Coronary artery (tissue), 2 donors: ENCODE results near the gene KIF26B.

Experiments used
- DNase-seq: peaks from one replicate; pipeline ENCODE4 v3.0.0-alpha.2; 2017; ENCODE audit warnings: low spot score
- H3K27ac ChIP-seq, 2 donors: fragments of 200-600 bp; sonication (generic); one replicate each; pipeline ENCODE4 v1.5.1; 2016 to 2019
- H3K4me3 ChIP-seq: fragments of 200-600 bp; sonication (generic); 2 replicates; pipeline ENCODE4 v1.5.1; 2016; ENCODE audit warnings: mild to moderate bottlenecking, moderate library complexity
- CTCF ChIP-seq: fragments of 200-600 bp; sonication (generic); IDR thresholded peaks from one replicate; pipeline ENCODE4 v1.5.1; 2019; ENCODE audit warnings: antibody characterized with exemption

The KIF26B gene

GRCh38 chr1:245432228-245432875 lies 277.6 kb downstream of the KIF26B start:
- TF ChIP-seq CTCF = no peak
- DNase-seq = no peak
- H3K27ac ChIP-seq = no peak overlapping the region
- no peak overlapping the region for H3K4me3 ChIP-seq

- H3K4me3 ChIP-seq = no peak overlapping the region
- TF ChIP-seq CTCF = no peak
- H3K27ac ChIP-seq = no peak overlapping the region
- DNase-seq = no peak
These were observed 278.8 kb downstream of the KIF26B start for GRCh38 chr1:245433561-245433960.

- Histone ChIP-seq H3K4me3 (no peak overlapping the region), H3K27ac (no peak overlapping the region)
- TF ChIP-seq CTCF = no peak
- DNase-seq = no peak
These were observed 279.5 kb downstream of the KIF26B start for GRCh38 chr1:245434280-245434679.

- no peak for DNase-seq
- H3K27ac ChIP-seq = no peak overlapping the region
- no peak for TF ChIP-seq CTCF
- no peak overlapping the region for H3K4me3 ChIP-seq
These were observed 281.6 kb downstream of the KIF26B start for GRCh38 chr1:245436407-245436806.

- DNase-seq = no peak
- no peak for TF ChIP-seq CTCF
- Histone ChIP-seq H3K27ac (no peak overlapping the region), H3K4me3 (no peak overlapping the region)
These were observed 282.7 kb downstream of the KIF26B start for GRCh38 chr1:245437369-245438062.

GRCh38 chr1:245440922-245441321 lies 286.1 kb downstream of the KIF26B start:
- H3K27ac ChIP-seq = no peak overlapping the region
- no peak for TF ChIP-seq CTCF
- no peak for DNase-seq
- H3K4me3 ChIP-seq = no peak overlapping the region

- H3K27ac ChIP-seq = no peak overlapping the region
- DNase-seq = no peak
These were observed 286.9 kb downstream of the KIF26B start for GRCh38 chr1:245441689-245442088.

More at GRCh38 chr1:245441689-245442088, 286.9 kb downstream of the KIF26B start:
- no peak for TF ChIP-seq CTCF
- H3K4me3 ChIP-seq = no peak overlapping the region
